Activated CD8-positive, alpha-beta memory T cell treated with anti-CD3 and anti-CD28 coated beads for 4 hours (primary cell): ENCODE measurements around the gene PDE8B.

ENCODE experiments used
- DNase-seq, 2 donors: peaks; one replicate each; pipeline ENCODE4 v3.0.0-alpha.2; 2020; ENCODE audit warnings: low read depth in 2 of 2

PDE8B gene

GRCh38 chr5:77321793-77322394 lies 111.4 kb downstream of the PDE8B start:
- DNase-seq: no peak

GRCh38 chr5:77322406-77322805 lies 111.9 kb downstream of the PDE8B start:
- no peak for DNase-seq

GRCh38 chr5:77325921-77326541 lies 115.6 kb downstream of the PDE8B start:
- no peak for DNase-seq

- no peak for DNase-seq
Observed at GRCh38 chr5:77326986-77327734, 116.7 kb downstream of the PDE8B start.

- DNase-seq: no peak
Observed at GRCh38 chr5:77328930-77329647, 118.6 kb downstream of the PDE8B start.

GRCh38 chr5:77329664-77330430 lies 119.4 kb downstream of the PDE8B start:
- DNase-seq: no peak

GRCh38 chr5:77333036-77333435 lies 122.6 kb downstream of the PDE8B start:
- no peak for DNase-seq

GRCh38 chr5:77333451-77334123 lies 123.1 kb downstream of the PDE8B start:
- DNase-seq: no peak

GRCh38 chr5:77337246-77337645 lies 126.8 kb downstream of the PDE8B start:
- no peak for DNase-seq

- no peak for DNase-seq
Observed at GRCh38 chr5:77337686-77338085, 127.2 kb downstream of the PDE8B start.

GRCh38 chr5:77339337-77339890 lies 128.9 kb downstream of the PDE8B start:
- DNase-seq: no peak

- no peak for DNase-seq
Observed at GRCh38 chr5:77343165-77343564, 132.7 kb downstream of the PDE8B start.

- no peak for DNase-seq
Observed at GRCh38 chr5:77347435-77348098, 137.1 kb downstream of the PDE8B start.

GRCh38 chr5:77353251-77353650 lies 142.8 kb downstream of the PDE8B start:
- no peak for DNase-seq

- no peak for DNase-seq
Observed at GRCh38 chr5:77354454-77354853, 144.0 kb downstream of the PDE8B start.

GRCh38 chr5:77355080-77355479 lies 144.6 kb downstream of the PDE8B start:
- no peak for DNase-seq

GRCh38 chr5:77355751-77356150 lies 145.3 kb downstream of the PDE8B start:
- no peak for DNase-seq

- no peak for DNase-seq
Observed at GRCh38 chr5:77356740-77357139, 146.3 kb downstream of the PDE8B start.

GRCh38 chr5:77358255-77359205 lies 148.1 kb downstream of the PDE8B start:
- DNase-seq: no peak
